IMR-90 (cell line): ENCODE results near the gene OSBPL3. TPM values are rescaled to one million over a fixed set of nuclear protein-coding genes. Genes with fewer than 3 reads are reported as not detected.

ENCODE experiments used
- ATAC-seq: fragments of 200-7000 bp; cut with Tn5 transposase; 2 replicates; pipeline ENCODE4 v1.9.1; 2020; ENCODE audit warnings: low read depth, mild to moderate bottlenecking, moderate library complexity
- BruUV-seq: library from RNA; stranded (reverse); fragments of 400-500 nt; replicated peaks from 2 replicates; lab custom pipeline; 2021; lab: Mats Ljungman, UMichigan
- CTCF ChIA-PET: fragments of 300-600 bp; formaldehyde crosslinking; extraction: SDS; loops from one replicate; lab custom pipeline; 2021; ENCODE audit warnings: antibody characterized with exemption; lab: Yijun Ruan, JAX
- POLR2A ChIA-PET: fragments of 300-600 bp; sonication (Branson Sonifier 250); formaldehyde crosslinking; loops from one replicate; lab custom pipeline; 2022; ENCODE audit warnings: antibody characterized with exemption; ENCODE audit not compliant: unreplicated experiment; lab: Charles Lee
- DNase-seq: peaks from one replicate; pipeline ENCODE4 v3.0.0; 2013
- H2AFZ ChIP-seq: replicated peaks from 2 replicates; pipeline ENCODE3; 2013; ENCODE audit warnings: low read length, mild to moderate bottlenecking; ENCODE audit not compliant: poor library complexity
- H2AK5ac ChIP-seq: 2 replicates; pipeline ENCODE4 v1.6.1; 2013; ENCODE audit warnings: low read depth, low read length, inconsistent platforms
- H2AK9ac ChIP-seq: replicated peaks from 2 replicates; pipeline ENCODE3; 2013; ENCODE audit warnings: mild to moderate bottlenecking, low read depth, low read length, moderate library complexity; ENCODE audit not compliant: poor library complexity
- H2BK120ac ChIP-seq: 2 replicates; pipeline ENCODE4 v1.6.1; 2013; ENCODE audit warnings: low read depth, low read length, inconsistent platforms
- H2BK15ac ChIP-seq: 3 replicates; pipeline ENCODE4 v1.6.1; 2013; ENCODE audit warnings: low read depth, low read length, inconsistent platforms
- H2BK20ac ChIP-seq: 2 replicates; pipeline ENCODE4 v1.6.1; 2013; ENCODE audit warnings: low read depth, mild to moderate bottlenecking, inconsistent platforms, low read length, moderate library complexity
- H2BK5ac ChIP-seq: 2 replicates; pipeline ENCODE4 v1.6.1; 2013; ENCODE audit warnings: mild to moderate bottlenecking, low read depth, low read length, inconsistent platforms; ENCODE audit not compliant: poor library complexity, severe bottlenecking
- H3K14ac ChIP-seq: replicated peaks from 2 replicates; pipeline ENCODE4 v1.6.1; 2013; ENCODE audit warnings: low read depth, low read length, inconsistent platforms
- H3K18ac ChIP-seq: 2 replicates; pipeline ENCODE4 v1.6.1; 2013; ENCODE audit warnings: low read depth, low read length, control low read depth
- H3K23ac ChIP-seq: 2 replicates; pipeline ENCODE4 v1.6.1; 2013; ENCODE audit warnings: low read depth, low read length, inconsistent platforms
- H3K27ac ChIP-seq: 2 replicates; pipeline ENCODE4 v1.5.1; 2013; ENCODE audit warnings: mild to moderate bottlenecking, control low read depth, low read length; ENCODE audit not compliant: insufficient read depth
- H3K27me3 ChIP-seq: 2 replicates; pipeline ENCODE4 v1.6.1; 2013; ENCODE audit warnings: low read length; ENCODE audit not compliant: control insufficient read depth, insufficient read depth
- H3K36me3 ChIP-seq: 2 replicates; pipeline ENCODE4 v1.6.1; 2013; ENCODE audit warnings: low read length, mixed read lengths; ENCODE audit not compliant: control insufficient read depth, insufficient read depth
- H3K4ac ChIP-seq: 2 replicates; pipeline ENCODE4 v1.6.1; 2013; ENCODE audit warnings: low read depth, low read length, inconsistent platforms
- H3K4me1 ChIP-seq: 2 replicates; pipeline ENCODE4 v1.6.1; 2013; ENCODE audit warnings: low read length, mixed read lengths; ENCODE audit not compliant: control insufficient read depth, insufficient read depth
- H3K4me2 ChIP-seq: 2 replicates; pipeline ENCODE4 v1.6.1; 2013; ENCODE audit warnings: low read depth, mild to moderate bottlenecking, control low read depth, low read length, moderate library complexity
- H3K4me3 ChIP-seq: 2 replicates; pipeline ENCODE4 v1.5.1; 2013; ENCODE audit warnings: low read depth, mild to moderate bottlenecking, control low read depth, low read length, moderate library complexity; ENCODE audit not compliant: insufficient read depth
- H3K56ac ChIP-seq: 2 replicates; pipeline ENCODE4 v1.6.1; 2013; ENCODE audit warnings: low read length, inconsistent platforms; ENCODE audit not compliant: insufficient read depth; ENCODE audit errors: extremely low read depth
- H3K79me1 ChIP-seq, 2 experiments: 2 replicates each; pipeline ENCODE4 v1.6.1; 2013; ENCODE audit warnings: low read length in 2 of 2, inconsistent platforms in 1 of 2, low read depth in 1 of 2
- H3K9ac ChIP-seq: 2 replicates; pipeline ENCODE4 v1.6.1; 2013; ENCODE audit warnings: low read depth, low read length, control low read depth
- H3K9me1 ChIP-seq: 2 replicates; pipeline ENCODE4 v1.6.1; 2013; ENCODE audit warnings: low read length, inconsistent platforms; ENCODE audit not compliant: insufficient read depth
- H3K9me3 ChIP-seq: 2 replicates; pipeline ENCODE4 v1.6.1; 2013; ENCODE audit warnings: low read length; ENCODE audit not compliant: control insufficient read depth, insufficient read depth
- H4K20me1 ChIP-seq: 2 replicates; pipeline ENCODE4 v1.6.1; 2013; ENCODE audit warnings: low read length, inconsistent platforms; ENCODE audit not compliant: insufficient read depth
- H4K5ac ChIP-seq: 2 replicates; pipeline ENCODE4 v1.6.1; 2013; ENCODE audit warnings: mild to moderate bottlenecking, low read depth, low read length, control low read depth
- H4K8ac ChIP-seq, 2 experiments: 2 replicates each; pipeline ENCODE4 v1.6.1; 2013; ENCODE audit warnings: low read depth in 2 of 2, low read length in 2 of 2, control low read depth in 1 of 2, inconsistent platforms in 1 of 2
- H4K91ac ChIP-seq: 2 replicates; pipeline ENCODE4 v1.6.1; 2013; ENCODE audit warnings: low read depth, low read length, inconsistent platforms; ENCODE audit not compliant: insufficient read depth
- BHLHE40 ChIP-seq: fragments of 150-350 bp; IDR thresholded peaks from 2 replicates; pipeline ENCODE4 v1.6.1; 2016; ENCODE audit warnings: mild to moderate bottlenecking, low read depth, low read length
- CEBPB ChIP-seq: IDR thresholded peaks from 2 replicates; pipeline ENCODE4 v1.6.1; 2012; ENCODE audit warnings: low read depth, low read length, improper control_type of control experiment
- CHD1 ChIP-seq: IDR thresholded peaks from 2 replicates; pipeline ENCODE4 v1.6.1; 2012; ENCODE audit warnings: low read depth, low read length, improper control_type of control experiment
- CTCF ChIP-seq: conservative IDR thresholded peaks from 2 replicates; pipeline ENCODE4 v1.5.1; 2012; ENCODE audit warnings: mild to moderate bottlenecking, low read depth, low read length, improper control_type of control experiment
- FOS ChIP-seq: fragments of 150-350 bp; IDR thresholded peaks from 2 replicates; pipeline ENCODE4 v1.6.1; 2016; ENCODE audit warnings: low read depth, low read length
- MAFK ChIP-seq: IDR thresholded peaks from 2 replicates; pipeline ENCODE4 v1.6.1; 2012; ENCODE audit warnings: low read depth, low read length, improper control_type of control experiment
- MXI1 ChIP-seq: IDR thresholded peaks from 2 replicates; pipeline ENCODE4 v1.6.1; 2012; ENCODE audit warnings: low read depth, mild to moderate bottlenecking, low read length, moderate library complexity, borderline replicate concordance
- POLR2A ChIP-seq: IDR thresholded peaks from 2 replicates; pipeline ENCODE4 v1.6.1; 2012; ENCODE audit warnings: mild to moderate bottlenecking, low read depth, low read length
- RAD21 ChIP-seq: IDR thresholded peaks from 2 replicates; pipeline ENCODE4 v1.6.1; 2012; ENCODE audit warnings: low read length, improper control_type of control experiment
- RCOR1 ChIP-seq: IDR thresholded peaks from 2 replicates; pipeline ENCODE4 v1.6.1; 2012; ENCODE audit warnings: mild to moderate bottlenecking, low read length, improper control_type of control experiment; ENCODE audit not compliant: insufficient replicate concordance
- RFX5 ChIP-seq: IDR thresholded peaks from 2 replicates; pipeline ENCODE4 v1.8.0; 2012; ENCODE audit warnings: low read depth, mild to moderate bottlenecking, low read length, moderate library complexity
- SMC3 ChIP-seq: fragments of 150-350 bp; IDR thresholded peaks from 2 replicates; pipeline ENCODE4 v1.6.1; 2016; ENCODE audit warnings: low read depth, mild to moderate bottlenecking, antibody characterized with exemption, low read length, moderate library complexity
- USF2 ChIP-seq: fragments of 150-350 bp; IDR thresholded peaks from 2 replicates; pipeline ENCODE4 v1.6.1; 2017; ENCODE audit warnings: mild to moderate bottlenecking, antibody characterized with exemption, low read length, low read depth
- WGBS, 2 experiments: methylation state at CpG; one replicate each; pipeline versions ENCODE4 v1.1.5 to v1.1.7; 2013; ENCODE audit warnings: missing lambda C conversion rate in 2 of 2; ENCODE audit not compliant: insufficient read length in 1 of 2; ENCODE audit errors: extremely low coverage in 2 of 2; 5-methylcytosine and 5-hydroxymethylcytosine counted together
- dilution Hi-C: fragments of 300-500 bp; cut with HindIII; formaldehyde crosslinking; loops from one replicate; pipeline ENCODE4 v1.14.3; 2018; ENCODE audit warnings: low sequenced_read_pairs; ENCODE audit not compliant: unreplicated experiment
- in situ Hi-C: fragments of 300-500 bp; cut with MboI; formaldehyde crosslinking; loops from 3 replicates; pipeline ENCODE4 v1.14.3; 2019; ENCODE audit warnings: low sequenced_read_pairs, inconsistent platforms, mixed read lengths
- intact Hi-C: fragments of 100-400 bp; cut with micrococcal nuclease; formaldehyde crosslinking; loops from 2 replicates; pipeline ENCODE4 v1.10.0; 2022
- polyA plus RNA-seq, 3 experiments: library from polyadenylated mRNA; depleted of rRNA; stranded (reverse); fragments of >200 nt; gene quantifications; 2 replicates each; pipeline ENCODE4 v1.2.3, GENCODE V29; 2012; ENCODE audit warnings: low replicate concordance in 1 of 3
- total RNA-seq: library from RNA; depleted of rRNA; stranded (reverse); fragments of >200 nt; gene quantifications from 2 replicates; pipeline ENCODE4 v1.2.3, GENCODE V29; 2012

The OSBPL3 gene
- total and polyA plus RNA-seq, 2 of the 4 experiments (the other 2 are of a cell fraction): 18.0 to 29.9 TPM

GRCh38 chr7:24757353-24758275 lies 222.4 kb downstream of the OSBPL3 start, which contains the start of gene GSDME:
Gene GSDME (minus strand): TSS chr7:24757464. CDS start chr7:24749774, 7,690 bp downstream.
- peak within 1 kb of the TSS; percentile 91 for H4K91ac ChIP-seq
- peak within 1 kb of the TSS; percentile 87 for H2BK20ac ChIP-seq
- H2AFZ ChIP-seq: peak within 1 kb of the TSS; percentile 96
- H3K27me3 ChIP-seq: no peaks in the 10 kb centered on the region
- ChIA-PET POLR2A (no interaction called here), CTCF (interaction anchor here (1.0 kb wide), 1 partner anchor 55 kb away, joined by 5 read pairs; no protein-coding TSS in a partner anchor)
- 7% methylated on average over 44 of the region's 81 CpGs; no CpG with 5 or more reads in 1 of the 2 experiments for WGBS, 2 experiments
- peak within 1 kb of the TSS; percentile 85 to 91 for H4K8ac ChIP-seq
- peak within 1 kb of the TSS; percentile 37 for H4K5ac ChIP-seq
- H3K56ac ChIP-seq: peak within 1 kb of the TSS; percentile 78
- peaks cover 13% of the 10 kb centered on the region for H3K4me1 ChIP-seq
- H2AK9ac ChIP-seq: peak within 1 kb of the TSS; percentile 90
- peak within 1 kb of the TSS; percentile 52 for H3K18ac ChIP-seq
- H3K9me1 ChIP-seq: peaks cover 11% of the 10 kb centered on the region
- peak within 1 kb of the TSS; percentile 83 for H3K9ac ChIP-seq
- ATAC-seq (peak; percentile 94), DNase-seq (peak; percentile 51)
- H3K4me3 ChIP-seq: peak within 1 kb of the TSS; percentile 76
- peak within 1 kb of the TSS; percentile 92 for H3K4ac ChIP-seq
- H2AK5ac ChIP-seq: peak within 1 kb of the TSS; percentile 93
- peak within 1 kb of the TSS; percentile 94 for H2BK120ac ChIP-seq
- peak within 1 kb of the TSS; percentile 86 for H3K4me2 ChIP-seq
- H3K36me3 ChIP-seq: no peaks in the 10 kb centered on the region
- H2BK15ac ChIP-seq: peak within 1 kb of the TSS; percentile 79; the same call in 2 of the 3 replicates
- peak within 1 kb of the TSS; percentile 94 for H3K23ac ChIP-seq
- in situ Hi-C loops: no loop called here
- intact Hi-C loops: loop anchor here (2.0 to 5.0 kb wide), 3 partner anchors 15 to 180 kb away; no protein-coding TSS in a partner anchor
- H2BK5ac ChIP-seq: peak within 1 kb of the TSS; percentile 82
- H3K27ac ChIP-seq: peak within 1 kb of the TSS; percentile 86
- H3K14ac ChIP-seq: peak within 1 kb of the TSS; percentile 93
- peaks cover 24 to 48% of the 10 kb centered on the region in 2 experiments for H3K79me1 ChIP-seq
- dilution Hi-C loops: no loop called here
- H3K9me3 ChIP-seq: no peaks in the 10 kb centered on the region
- no peaks in the 10 kb centered on the region for H4K20me1 ChIP-seq
- BruUV-seq: no TSS peak
- TF ChIP-seq CTCF (0 out of 2 replicates have a peak, but pooled peaks have one; percentile 10), SMC3 (0 out of 2 replicates have a peak, but pooled peaks have one; percentile 7), POLR2A (no peak), RCOR1 (no peak), BHLHE40 (peak; percentile 71), USF2 (no peak; the same call in 1 of the 2 replicates), CEBPB (no peak), MXI1 (peak; percentile 4; the same call in 1 of the 2 replicates), RAD21 (no peak), FOS (no peak), CHD1 (no peak), MAFK (no peak), RFX5 (no peak)
